ENCODE data around the gene KIAA1614. TPM values are rescaled to one million over a fixed set of nuclear protein-coding genes. Genes with fewer than 3 reads are reported as not detected.

The KIAA1614 gene, protein sequence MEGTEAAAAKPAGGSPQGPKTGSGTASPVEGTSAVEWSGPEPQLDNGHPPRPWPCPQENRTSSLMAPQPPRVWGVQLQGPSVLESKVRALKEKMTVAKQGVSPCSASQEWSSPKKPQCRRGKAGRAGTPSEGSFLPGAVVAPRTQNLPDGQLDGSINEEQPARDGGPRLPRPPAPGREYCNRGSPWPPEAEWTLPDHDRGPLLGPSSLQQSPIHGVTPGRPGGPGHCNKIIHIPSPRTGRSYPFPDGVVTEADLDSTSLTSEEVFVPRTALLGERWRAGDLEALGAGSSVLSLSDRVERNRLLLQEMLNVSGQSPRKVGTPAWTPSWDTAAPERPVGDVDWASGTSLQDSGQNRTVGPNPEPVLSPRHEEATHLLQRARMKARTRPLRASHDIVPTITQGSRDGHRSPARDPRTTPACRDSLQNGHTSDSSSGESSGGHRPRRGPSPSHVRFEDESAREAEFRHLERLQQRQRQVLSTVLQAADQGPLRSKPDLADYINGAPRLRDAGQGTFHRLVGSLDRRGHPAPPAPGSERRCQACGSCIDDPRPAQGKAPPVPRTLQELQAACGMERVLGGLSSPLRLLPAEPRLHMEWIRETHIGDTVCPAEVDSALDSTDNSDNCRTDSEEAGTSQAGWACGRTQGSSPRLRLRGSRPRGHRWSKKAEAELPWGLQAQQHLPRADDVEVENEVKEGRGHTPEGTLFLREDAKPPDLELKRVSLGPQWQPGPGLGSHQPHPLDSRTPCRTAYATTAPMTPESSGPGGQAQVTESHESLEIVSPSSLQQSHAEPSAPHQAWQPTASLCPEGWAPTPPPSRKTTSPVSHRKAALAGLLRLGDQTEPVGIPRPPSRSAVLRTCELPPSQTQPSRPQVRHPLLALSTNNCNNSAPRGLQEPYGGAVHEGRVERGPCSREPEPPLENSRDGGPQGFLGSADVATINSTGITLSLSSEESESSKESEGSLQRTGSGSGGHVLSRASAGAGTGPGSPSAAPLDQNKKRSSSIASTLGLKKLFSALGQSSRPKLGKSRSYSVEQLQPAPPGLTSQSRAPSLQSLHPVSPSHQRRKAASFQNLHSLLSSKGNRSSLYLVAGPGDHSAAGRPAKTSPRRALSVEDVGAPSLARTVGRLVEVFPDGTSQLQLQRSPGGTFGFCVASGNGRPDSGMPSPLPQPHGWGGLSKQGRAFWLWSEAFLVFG
- total RNA-seq (2012; rRNA removed), result 3.5 and 5.1 TPM in 2 replicates

DNA sequence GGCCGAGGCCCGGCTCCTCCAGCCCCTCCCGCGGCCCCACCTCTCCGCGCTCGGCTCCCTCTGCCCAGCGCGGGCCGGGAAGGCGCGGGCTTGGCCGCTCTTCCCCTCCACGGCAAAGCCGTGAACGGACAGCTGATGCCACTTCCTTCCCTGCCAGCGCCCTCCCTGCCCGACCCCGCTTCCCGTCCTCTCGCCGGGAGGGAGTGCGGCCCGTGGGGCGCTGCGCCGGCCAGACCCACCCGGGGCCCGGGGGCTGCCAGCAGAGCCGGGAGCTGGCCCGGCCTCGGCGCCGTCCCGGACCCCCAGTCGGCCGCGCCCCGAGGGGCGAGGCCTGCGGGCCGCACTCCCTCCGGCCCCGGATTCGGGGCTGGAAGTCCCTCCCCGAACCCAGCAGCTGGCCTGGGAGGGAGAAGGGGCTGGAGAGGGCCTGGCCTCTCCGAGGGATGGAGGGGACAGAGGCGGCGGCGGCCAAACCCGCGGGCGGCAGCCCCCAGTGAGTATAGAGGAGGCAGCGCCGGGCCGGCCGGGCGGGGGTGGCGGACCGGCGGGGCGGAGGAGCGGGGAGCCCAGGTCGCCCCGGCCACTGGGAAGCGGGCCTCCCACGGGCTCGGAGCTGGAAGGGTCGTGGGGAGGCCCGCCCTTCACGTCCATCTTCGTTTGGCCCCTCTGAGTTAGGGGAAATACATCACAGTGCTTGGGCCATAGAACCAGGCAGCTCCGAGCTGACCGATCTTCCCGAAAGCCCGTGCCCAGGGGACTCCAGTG is at the start of gene KIAA1614:
KIAA1614 (plus strand) TSS at position 97 of the 765 bp plus-strand sequence; CDS start at position 444, 347 bp downstream.
- Histone ChIP-seq H3K36me3 (ENCODE audit: insufficient read depth, low read length) (peaks cover 14% of the 10 kb centered on the region), H3K4me2 (ENCODE audit: low read length) (peak within 1 kb of the TSS; percentile 93), H3K9me3 (replicated peaks; ENCODE audit: low read length) (no peaks in the 10 kb centered on the region), H3K9ac (ENCODE audit: low read depth, low read length) (peak within 1 kb of the TSS; percentile 93), H3K4me3 (ENCODE audit: low read length) (peak within 1 kb of the TSS; percentile 79), H3K27me3 (ENCODE audit: control insufficient read depth, insufficient read depth, low read length) (no peaks in the 10 kb centered on the region), H3K4me1 (ENCODE audit: control insufficient read depth, insufficient read depth, low read length) (peaks cover 11% of the 10 kb centered on the region)

DNA sequence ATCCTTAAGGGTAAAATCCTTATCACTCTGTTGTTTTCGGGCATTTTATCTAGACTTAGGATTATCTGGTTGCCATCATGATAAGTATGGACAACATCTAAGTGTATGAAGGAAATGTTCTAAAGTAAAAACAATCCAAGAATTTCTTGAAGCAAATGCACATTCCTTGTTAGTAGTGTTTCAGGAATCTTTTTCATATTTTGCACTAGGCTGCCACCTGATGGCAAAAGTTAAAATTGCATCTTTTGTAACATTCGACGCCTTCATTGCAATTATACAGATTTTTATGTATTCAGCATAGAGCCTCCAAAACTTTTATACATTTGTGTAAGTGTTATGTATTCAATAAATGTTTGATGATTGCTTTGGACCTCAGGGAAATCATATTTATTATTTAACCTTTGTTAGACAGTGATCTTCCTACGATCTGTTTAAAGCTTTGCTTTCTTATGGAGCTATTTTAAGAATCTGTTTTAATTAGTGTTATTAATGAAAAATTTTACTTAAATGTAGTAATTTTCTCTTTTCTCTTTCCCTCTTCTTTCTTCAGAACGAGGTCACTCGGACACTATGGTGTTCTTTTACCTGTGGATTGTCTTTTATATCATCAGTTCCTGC is 49.4 kb upstream of the KIAA1614 start:
- Histone ChIP-seq H3K9me3 (replicated peaks; ENCODE audit: low read length) (no peaks in the 10 kb centered on the region), H3K27me3 (ENCODE audit: control insufficient read depth, insufficient read depth, low read length) (no peaks in the 10 kb centered on the region), H3K4me1 (ENCODE audit: control insufficient read depth, insufficient read depth, low read length) (peaks cover 4% of the 10 kb centered on the region), H3K9ac (ENCODE audit: low read depth, low read length) (peak overlapping the region; percentile 26), H3K4me2 (ENCODE audit: low read length) (no peak overlapping the region), H3K4me3 (ENCODE audit: low read length) (no peak overlapping the region), H3K36me3 (ENCODE audit: insufficient read depth, low read length) (no peaks in the 10 kb centered on the region)

DNA sequence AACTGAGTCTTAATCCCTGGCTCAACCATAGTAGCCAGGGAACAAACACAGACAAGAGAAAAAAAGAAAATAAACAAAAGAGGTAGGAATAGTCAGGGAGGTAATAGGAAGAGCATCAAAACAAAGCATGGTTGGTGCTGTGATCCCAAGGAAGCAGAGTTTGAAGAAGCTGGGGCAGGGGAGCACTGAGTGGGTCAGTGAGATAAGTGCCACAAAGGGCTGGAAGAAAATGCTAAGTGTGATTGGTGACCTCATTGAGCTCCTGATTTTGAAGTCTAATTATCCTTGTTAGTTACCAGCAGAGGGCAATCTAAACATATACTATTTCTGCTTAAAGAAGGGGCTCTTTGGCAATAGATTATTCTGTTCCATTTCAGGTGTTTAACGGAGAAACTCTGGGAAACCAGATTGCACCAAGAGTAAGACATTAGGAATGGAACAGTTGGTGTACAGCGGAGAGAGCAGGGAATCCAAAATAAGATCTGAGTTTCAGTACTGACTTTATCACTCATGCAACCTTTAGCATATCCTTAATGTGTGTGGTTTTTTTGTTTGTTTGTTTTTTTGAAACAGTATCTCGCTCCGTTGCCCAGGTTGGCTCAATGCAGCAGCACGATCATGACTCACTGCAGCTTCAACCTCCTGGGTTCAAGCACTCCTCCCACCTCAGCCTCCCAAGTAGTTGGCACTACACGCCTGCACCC is 30.7 kb upstream of the KIAA1614 start:
- no peaks in the 10 kb centered on the region for H3K9me3 ChIP-seq (replicated peaks; ENCODE audit: low read length)
- H3K4me1 ChIP-seq (ENCODE audit: control insufficient read depth, insufficient read depth, low read length), result peaks cover 6% of the 10 kb centered on the region
- H3K27me3 ChIP-seq (ENCODE audit: control insufficient read depth, insufficient read depth, low read length), result no peaks in the 10 kb centered on the region
- H3K4me3 ChIP-seq (ENCODE audit: low read length), result no peak overlapping the region
- H3K36me3 ChIP-seq (ENCODE audit: insufficient read depth, low read length), result no peaks in the 10 kb centered on the region
- H3K9ac ChIP-seq (ENCODE audit: low read depth, low read length), result no peak overlapping the region
- no peak overlapping the region for H3K4me2 ChIP-seq (ENCODE audit: low read length)

DNA sequence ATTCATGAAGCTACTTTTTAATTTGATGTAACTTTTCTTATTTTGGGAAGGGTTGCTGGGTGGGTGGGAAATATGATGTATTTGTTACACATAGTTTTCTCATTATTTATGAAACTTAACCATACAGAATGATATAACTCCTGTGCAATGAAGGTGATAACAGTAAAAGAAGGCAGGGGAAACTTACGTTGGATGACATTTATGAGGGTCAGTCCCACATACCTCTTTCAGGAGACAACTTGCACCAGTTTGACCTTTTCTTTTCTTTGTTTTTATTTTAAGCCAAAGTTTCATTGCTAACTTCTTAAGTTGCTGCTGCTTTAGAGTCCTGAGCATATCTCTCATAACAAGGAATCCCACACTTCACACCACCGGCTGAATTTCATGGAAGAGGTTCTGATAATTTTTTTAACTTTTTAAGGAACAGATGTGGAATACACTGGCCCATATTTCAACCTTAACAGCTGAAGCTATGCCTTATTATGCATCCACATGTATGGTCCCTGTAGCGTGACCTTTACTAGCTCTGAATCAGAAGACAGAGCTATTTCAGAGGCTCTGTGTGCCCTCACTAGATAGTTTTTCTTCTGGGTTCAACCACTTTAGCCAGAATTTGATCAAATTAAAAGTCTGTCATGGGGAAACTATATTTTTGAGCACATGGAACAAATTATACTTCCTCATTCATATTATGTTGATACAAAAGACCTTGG is 28.0 kb upstream of the KIAA1614 start:
- Histone ChIP-seq H3K36me3 (ENCODE audit: insufficient read depth, low read length) (no peaks in the 10 kb centered on the region), H3K9ac (ENCODE audit: low read depth, low read length) (no peak overlapping the region), H3K4me2 (ENCODE audit: low read length) (no peak overlapping the region), H3K4me1 (ENCODE audit: control insufficient read depth, insufficient read depth, low read length) (peaks cover 6% of the 10 kb centered on the region), H3K9me3 (replicated peaks; ENCODE audit: low read length) (no peaks in the 10 kb centered on the region), H3K4me3 (ENCODE audit: low read length) (no peak overlapping the region), H3K27me3 (ENCODE audit: control insufficient read depth, insufficient read depth, low read length) (no peaks in the 10 kb centered on the region)

DNA sequence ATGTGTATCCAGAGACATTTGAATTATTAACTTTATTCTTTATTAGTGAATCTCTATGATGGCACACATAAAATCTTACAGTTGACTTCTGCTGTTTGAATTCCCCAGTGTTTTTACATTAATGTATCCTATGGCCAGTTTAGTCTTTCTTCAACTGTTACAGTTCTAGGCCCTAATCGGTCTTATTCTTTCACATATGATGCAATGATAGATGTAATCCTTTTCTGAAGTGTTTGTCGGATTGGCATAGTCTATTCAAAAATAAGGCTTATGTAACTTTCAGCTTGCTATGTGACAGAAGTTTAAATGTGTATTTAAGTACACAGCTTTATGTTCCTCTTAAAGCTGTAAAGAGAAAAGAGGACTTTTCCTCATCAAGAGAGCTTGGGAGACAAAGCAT is 26.4 kb upstream of the KIAA1614 start:
- Histone ChIP-seq H3K4me1 (ENCODE audit: control insufficient read depth, insufficient read depth, low read length) (peaks cover 5% of the 10 kb centered on the region), H3K9me3 (replicated peaks; ENCODE audit: low read length) (no peaks in the 10 kb centered on the region), H3K4me2 (ENCODE audit: low read length) (no peak overlapping the region), H3K9ac (ENCODE audit: low read depth, low read length) (no peak overlapping the region), H3K27me3 (ENCODE audit: control insufficient read depth, insufficient read depth, low read length) (no peaks in the 10 kb centered on the region), H3K36me3 (ENCODE audit: insufficient read depth, low read length) (no peaks in the 10 kb centered on the region), H3K4me3 (ENCODE audit: low read length) (no peak overlapping the region)

DNA sequence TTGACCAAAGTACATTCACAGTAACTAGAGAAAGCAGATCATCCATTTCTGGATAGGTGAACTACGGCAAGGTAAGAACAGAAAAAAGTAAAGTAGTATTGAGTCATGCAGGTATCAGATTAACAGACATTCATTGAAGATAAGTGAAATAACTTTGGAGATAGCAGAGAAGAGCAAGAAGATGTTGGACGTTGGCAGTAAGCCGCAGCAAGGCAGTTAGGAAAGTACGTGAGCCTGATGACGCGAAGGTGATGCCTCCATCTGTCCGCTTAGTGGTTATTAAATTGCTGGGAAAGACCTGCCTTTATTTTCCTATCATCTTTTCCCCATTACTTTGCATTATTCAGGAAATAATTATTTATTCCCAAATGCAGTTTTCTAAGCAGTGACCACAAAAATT is 24.9 kb upstream of the KIAA1614 start:
- Histone ChIP-seq H3K9me3 (replicated peaks; ENCODE audit: low read length) (no peaks in the 10 kb centered on the region), H3K4me2 (ENCODE audit: low read length) (no peak overlapping the region), H3K4me1 (ENCODE audit: control insufficient read depth, insufficient read depth, low read length) (no peaks in the 10 kb centered on the region), H3K4me3 (ENCODE audit: low read length) (no peak overlapping the region), H3K9ac (ENCODE audit: low read depth, low read length) (no peak overlapping the region), H3K27me3 (ENCODE audit: control insufficient read depth, insufficient read depth, low read length) (no peaks in the 10 kb centered on the region), H3K36me3 (ENCODE audit: insufficient read depth, low read length) (no peaks in the 10 kb centered on the region)

DNA sequence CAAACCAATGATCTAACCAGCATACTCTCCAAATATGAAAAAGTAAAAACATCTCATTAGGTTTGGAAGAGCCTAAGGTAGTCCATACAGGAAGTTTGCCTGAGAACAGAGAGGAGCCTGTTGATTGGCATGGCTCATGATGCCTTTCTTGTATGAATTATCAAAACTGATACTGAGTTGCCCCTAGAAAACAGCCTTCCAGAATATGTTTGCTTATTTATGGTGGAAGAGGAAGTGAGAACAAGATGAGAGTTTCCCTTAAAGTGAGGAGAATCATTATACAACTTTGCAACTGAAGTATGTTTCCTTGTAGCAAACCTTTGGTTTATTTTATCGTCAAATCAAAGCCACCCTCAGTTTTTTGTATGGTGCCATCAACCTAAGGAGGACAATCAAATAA is 23.8 kb upstream of the KIAA1614 start:
- Histone ChIP-seq H3K4me2 (ENCODE audit: low read length) (no peak overlapping the region), H3K9ac (ENCODE audit: low read depth, low read length) (no peak overlapping the region), H3K27me3 (ENCODE audit: control insufficient read depth, insufficient read depth, low read length) (no peaks in the 10 kb centered on the region), H3K9me3 (replicated peaks; ENCODE audit: low read length) (no peaks in the 10 kb centered on the region), H3K36me3 (ENCODE audit: insufficient read depth, low read length) (no peaks in the 10 kb centered on the region), H3K4me3 (ENCODE audit: low read length) (no peak overlapping the region), H3K4me1 (ENCODE audit: control insufficient read depth, insufficient read depth, low read length) (no peaks in the 10 kb centered on the region)

DNA sequence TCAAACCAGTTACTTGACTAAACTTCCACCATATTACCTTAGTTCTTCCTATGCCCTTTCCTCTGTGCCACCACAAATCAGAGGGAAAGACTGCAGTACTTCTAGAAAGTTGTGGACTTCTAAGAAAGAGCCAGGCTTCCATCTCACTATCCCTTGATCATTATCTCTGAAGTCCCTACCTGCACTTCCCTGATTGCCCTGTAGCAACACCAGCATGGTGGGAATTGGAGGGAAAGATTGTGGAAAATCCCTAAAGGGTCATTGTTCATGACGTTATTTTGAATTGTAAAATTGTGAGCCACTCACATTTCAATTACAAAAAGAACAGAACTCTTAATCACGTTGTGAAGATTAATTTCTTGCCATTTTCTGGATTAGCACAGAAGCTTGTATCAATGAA is 23.4 kb upstream of the KIAA1614 start:
- no peak overlapping the region for H3K9ac ChIP-seq (ENCODE audit: low read depth, low read length)
- H3K4me3 ChIP-seq (ENCODE audit: low read length), result no peak overlapping the region
- no peaks in the 10 kb centered on the region for H3K27me3 ChIP-seq (ENCODE audit: control insufficient read depth, insufficient read depth, low read length)
- H3K9me3 ChIP-seq (replicated peaks; ENCODE audit: low read length), result no peaks in the 10 kb centered on the region
- H3K4me2 ChIP-seq (ENCODE audit: low read length), result no peak overlapping the region
- no peaks in the 10 kb centered on the region for H3K4me1 ChIP-seq (ENCODE audit: control insufficient read depth, insufficient read depth, low read length)
- H3K36me3 ChIP-seq (ENCODE audit: insufficient read depth, low read length), result no peaks in the 10 kb centered on the region

DNA sequence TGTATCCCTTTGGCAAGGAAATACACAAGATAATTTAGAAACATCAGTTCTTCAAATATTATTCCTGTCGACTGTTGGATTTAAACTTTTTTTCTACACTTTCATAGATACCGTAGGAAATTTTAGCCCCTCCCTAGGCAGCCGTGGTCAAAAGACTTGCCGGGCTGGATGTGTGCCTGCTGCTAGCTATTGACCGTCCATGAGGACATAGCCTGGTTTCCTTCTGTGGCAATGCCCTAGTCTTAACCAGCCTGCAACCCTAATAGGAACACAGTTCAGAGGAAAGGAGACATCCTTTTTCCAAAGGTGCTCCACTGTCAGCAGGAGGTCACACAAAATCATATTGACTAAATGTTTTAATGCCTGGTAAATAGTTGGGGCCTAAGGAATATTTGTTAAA is 20.4 kb upstream of the KIAA1614 start:
- Histone ChIP-seq H3K4me1 (ENCODE audit: control insufficient read depth, insufficient read depth, low read length) (no peaks in the 10 kb centered on the region), H3K36me3 (ENCODE audit: insufficient read depth, low read length) (no peaks in the 10 kb centered on the region), H3K27me3 (ENCODE audit: control insufficient read depth, insufficient read depth, low read length) (no peaks in the 10 kb centered on the region), H3K4me2 (ENCODE audit: low read length) (no peak overlapping the region), H3K9ac (ENCODE audit: low read depth, low read length) (no peak overlapping the region), H3K4me3 (ENCODE audit: low read length) (no peak overlapping the region), H3K9me3 (replicated peaks; ENCODE audit: low read length) (no peaks in the 10 kb centered on the region)

DNA sequence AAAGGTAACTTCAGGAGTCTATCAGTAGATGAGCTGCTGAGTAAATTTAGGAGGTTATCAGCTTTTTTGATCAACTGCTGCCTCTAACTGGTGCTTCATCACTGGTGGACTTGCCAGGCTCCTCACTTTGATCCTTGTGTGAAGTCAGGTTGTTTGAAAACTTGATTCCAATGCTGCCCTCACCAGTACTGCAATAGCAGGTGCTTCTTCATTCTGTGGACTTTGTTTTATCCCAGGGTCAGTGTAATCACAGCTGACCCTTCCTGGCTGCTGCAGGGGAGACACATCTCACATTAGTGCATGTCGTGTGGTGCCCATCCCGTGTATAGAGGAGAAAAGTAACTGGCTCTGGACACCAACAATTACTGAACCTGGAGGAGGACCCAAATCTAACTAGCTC is 20.0 kb upstream of the KIAA1614 start:
- no peaks in the 10 kb centered on the region for H3K36me3 ChIP-seq (ENCODE audit: insufficient read depth, low read length)
- H3K4me1 ChIP-seq (ENCODE audit: control insufficient read depth, insufficient read depth, low read length), result no peaks in the 10 kb centered on the region
- no peaks in the 10 kb centered on the region for H3K27me3 ChIP-seq (ENCODE audit: control insufficient read depth, insufficient read depth, low read length)
- no peak overlapping the region for H3K4me2 ChIP-seq (ENCODE audit: low read length)
- H3K9me3 ChIP-seq (replicated peaks; ENCODE audit: low read length), result no peaks in the 10 kb centered on the region
- no peak overlapping the region for H3K9ac ChIP-seq (ENCODE audit: low read depth, low read length)
- no peak overlapping the region for H3K4me3 ChIP-seq (ENCODE audit: low read length)

Data from skeletal muscle satellite cell (primary cell).